CD4-positive, alpha-beta T cell (primary cell): Measurements from ENCODE around the gene GALNT12. TPM values are rescaled to one million over a fixed set of nuclear protein-coding genes. Genes with fewer than 3 reads are reported as not detected.

Source experiments
- ATAC-seq: fragments of 200-7000 bp; cut with Tn5 transposase; one replicate; pipeline ENCODE4 v1.10.0; 2022; ENCODE audit warnings: mild to moderate bottlenecking; ENCODE audit not compliant: poor library complexity
- CTCF ChIA-PET: fragments of 350-600 bp; sonication (Branson Sonifier 250); formaldehyde crosslinking; loops from one replicate; lab custom pipeline; 2021; ENCODE audit warnings: antibody characterized with exemption, inconsistent platforms; lab: Charles Lee
- POLR2A ChIA-PET: fragments of 350-600 bp; sonication (Branson Sonifier 250); formaldehyde crosslinking; loops from one replicate; lab custom pipeline; 2021; ENCODE audit warnings: antibody characterized with exemption, inconsistent platforms; lab: Charles Lee
- DNase-seq, 14 experiments: peaks; one replicate each; pipeline ENCODE4 v3.0.0-alpha.2; 2013 to 2020; ENCODE audit warnings: mixed read lengths in 2 of 14
- H3K27ac ChIP-seq, 2 donors: one replicate each; pipeline versions ENCODE4 v1.5.1 to v1.7.0; 2013; ENCODE audit warnings: low read length in 2 of 2, low read depth in 1 of 2, mild to moderate bottlenecking in 1 of 2
- H3K27me3 ChIP-seq, 2 experiments: 1 replicate in 1 of 2; 2 replicates in 1 of 2; pipeline versions ENCODE4 v1.6.1 to v1.7.0; 2013; ENCODE audit warnings: low read length in 2 of 2, control low read depth in 1 of 2, mild to moderate bottlenecking in 1 of 2, moderate library complexity in 1 of 2; ENCODE audit not compliant: insufficient read depth in 2 of 2, control insufficient read depth in 1 of 2
- H3K36me3 ChIP-seq: one replicate; pipeline ENCODE4 v1.6.1; 2013; ENCODE audit warnings: low read length, control low read depth; ENCODE audit not compliant: insufficient read depth
- H3K4me1 ChIP-seq: one replicate; pipeline ENCODE4 v1.6.1; 2013; ENCODE audit warnings: low read length, control low read depth; ENCODE audit not compliant: insufficient read depth
- H3K4me3 ChIP-seq: one replicate; pipeline ENCODE4 v1.5.1; 2013; ENCODE audit warnings: mild to moderate bottlenecking, low read length, moderate library complexity
- H3K9me3 ChIP-seq, 2 experiments: 1 replicate in 1 of 2; 2 replicates in 1 of 2; pipeline versions ENCODE4 v1.6.1 to v1.7.0; 2013; ENCODE audit warnings: low read length in 2 of 2, mild to moderate bottlenecking in 2 of 2, control low read depth in 1 of 2, moderate library complexity in 1 of 2; ENCODE audit not compliant: control insufficient read depth in 1 of 2, insufficient read depth in 1 of 2
- H3K27ac Mint-ChIP-seq: one replicate; pipeline ENCODE4 v1.8.0; 2020; ENCODE audit warnings: mixed read lengths
- H3K27me3 Mint-ChIP-seq: one replicate; pipeline ENCODE4 v1.8.0; 2021; ENCODE audit warnings: mixed read lengths
- H3K36me3 Mint-ChIP-seq: one replicate; pipeline ENCODE4 v1.8.0; 2021; ENCODE audit warnings: low read depth, mixed read lengths
- H3K4me1 Mint-ChIP-seq: one replicate; pipeline ENCODE4 v1.8.0; 2021; ENCODE audit warnings: low read depth, mixed read lengths
- H3K4me3 Mint-ChIP-seq: one replicate; pipeline ENCODE4 v1.8.0; 2020; ENCODE audit warnings: mild to moderate bottlenecking, mixed read lengths
- H3K9me3 Mint-ChIP-seq: one replicate; pipeline ENCODE4 v1.8.0; 2020; ENCODE audit warnings: mixed read lengths
- CTCF ChIP-seq: fragments of 200-600 bp; IDR thresholded peaks from one replicate; pipeline ENCODE4 v1.8.0; 2022; ENCODE audit warnings: antibody characterized with exemption, mild to moderate bottlenecking
- intact Hi-C, 2 experiments: fragments of 100-400 bp; cut with DNase I in 1 of 2; cut with micrococcal nuclease in 1 of 2; formaldehyde crosslinking; loops; one replicate each; pipeline versions ENCODE4 v1.15.1 to v1.9.0; 2023 to 2025; cut with DNase I, micrococcal nuclease
- total RNA-seq, 174 experiments: library from RNA in 2 of 174; stranded (reverse) in 2 of 174; gene quantifications; one replicate each; pipeline ENCODE4 v1.2.3 and lab custom pipeline; 2021 to 2026

The GALNT12 gene
- total RNA-seq, 2 experiments from 2014 or later: 8.7 to 11.5 TPM

DNA sequence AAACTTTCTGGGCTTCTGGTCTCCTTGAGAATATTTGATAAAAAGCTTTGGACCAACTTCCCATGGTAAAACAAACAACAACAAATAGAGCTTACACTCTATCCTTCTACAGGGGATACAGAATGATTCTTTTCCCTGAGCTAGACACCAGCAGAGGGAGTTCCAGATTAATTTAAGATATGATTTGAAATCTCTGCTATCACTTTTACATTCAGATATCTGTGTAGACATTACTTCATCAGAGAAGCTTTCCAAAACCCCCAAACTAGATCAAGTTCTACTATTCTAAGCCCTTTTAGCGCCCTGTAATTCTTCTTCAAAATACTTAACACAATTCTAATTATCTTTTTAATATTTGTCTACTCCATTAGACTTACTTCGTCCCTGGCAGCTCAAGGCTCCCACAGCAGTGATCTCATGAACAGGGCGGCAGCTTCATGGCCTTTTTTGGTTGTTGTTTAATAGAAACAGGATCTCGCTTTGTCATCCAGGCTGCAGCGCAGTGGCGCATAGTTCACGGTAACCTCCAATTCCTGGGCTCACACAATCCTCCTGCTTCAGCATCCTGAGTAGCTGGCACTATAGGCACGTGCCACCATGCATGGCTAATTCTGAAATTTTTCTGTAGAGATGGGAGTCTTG lies 955 bp upstream of the GALNT12 start:
- Histone ChIP-seq H3K9me3 (no peaks in the 10 kb centered on the region), H3K4me3 (no peak overlapping the region), H3K27me3 (peaks cover 4 to 9% of the 10 kb centered on the region in 2 experiments), H3K36me3 (no peaks in the 10 kb centered on the region), H3K4me1 (peaks cover 20% of the 10 kb centered on the region), H3K27ac (no peak overlapping the region)
- H3K9me3 Mint-ChIP-seq: no peaks in the 10 kb centered on the region
- ATAC-seq: no peak
- DNase-seq: no peak
- intact Hi-C loops: loop anchor here in 1 of 2 experiments (1.0 to 10.0 kb wide), 6 partner anchors 8 to 1298 kb away; partner anchors contain the start of genes NCBP1, STX17 and TSTD2
- H3K4me3 Mint-ChIP-seq: peak overlapping the region; percentile 94
- H3K27me3 Mint-ChIP-seq: peaks cover 8% of the 10 kb centered on the region
- ChIA-PET CTCF (interaction anchor here (1.1 kb wide), 2 partner anchors 9 to 10 kb away, joined by 3 read pairs; no protein-coding TSS in a partner anchor), POLR2A (interaction anchor here (2.3 to 5.4 kb wide), 2 partner anchors 10 to 551 kb away, joined by 9 to 15 read pairs; partner anchors contain the start of genes ANKS6 and TBC1D2)
- peak overlapping the region; percentile 39 for H3K27ac Mint-ChIP-seq
- TF ChIP-seq CTCF: no peak
- H3K4me1 Mint-ChIP-seq: peaks cover 27% of the 10 kb centered on the region
- no peaks in the 10 kb centered on the region for H3K36me3 Mint-ChIP-seq

DNA sequence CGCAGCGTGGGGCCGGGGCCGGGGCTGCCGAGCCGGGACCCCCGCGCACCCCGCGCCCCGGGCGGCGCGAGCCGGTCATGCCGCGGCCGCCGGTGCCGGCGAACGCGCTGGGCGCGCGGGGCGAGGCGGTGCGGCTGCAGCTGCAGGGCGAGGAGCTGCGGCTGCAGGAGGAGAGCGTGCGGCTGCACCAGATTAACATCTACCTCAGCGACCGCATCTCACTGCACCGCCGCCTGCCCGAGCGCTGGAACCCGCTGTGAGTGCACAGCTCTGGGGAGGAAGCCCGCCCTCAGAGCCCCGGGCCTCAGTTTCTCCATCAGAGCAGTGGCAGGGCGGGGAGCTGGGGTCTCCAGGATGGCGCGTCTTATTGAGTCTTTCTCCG lies 335 bp downstream of the GALNT12 start:
- CTCF ChIA-PET: no interaction called here
- POLR2A ChIA-PET: interaction anchor here (1.3 to 5.4 kb wide), 3 partner anchors 11 to 1174 kb away, joined by 7 to 15 read pairs (median 9); partner anchors contain the start of genes ANKS6, NCBP1, TBC1D2 and TSTD2
- no peak overlapping the region for H3K27ac Mint-ChIP-seq
- intact Hi-C loops: loop anchor here in 1 of 2 experiments (1.0 to 10.0 kb wide), 6 partner anchors 10 to 1297 kb away; partner anchors contain the start of genes NCBP1, STX17 and TSTD2
- Histone ChIP-seq H3K9me3 (no peaks in the 10 kb centered on the region), H3K27ac (no peak overlapping the region), H3K4me3 (peak overlapping the region; percentile 77), H3K27me3 (peaks cover 1 to 5% of the 10 kb centered on the region in 2 experiments), H3K36me3 (no peaks in the 10 kb centered on the region), H3K4me1 (peaks cover 20% of the 10 kb centered on the region)
- H3K27me3 Mint-ChIP-seq: peaks cover 8% of the 10 kb centered on the region
- peak; percentile 43 for ATAC-seq
- TF ChIP-seq CTCF: no peak
- peaks cover 27% of the 10 kb centered on the region for H3K4me1 Mint-ChIP-seq
- no peaks in the 10 kb centered on the region for H3K9me3 Mint-ChIP-seq
- H3K36me3 Mint-ChIP-seq: no peaks in the 10 kb centered on the region
- peak in 6 of 14 experiments; percentile 15 to 62 (median 42) for DNase-seq
- H3K4me3 Mint-ChIP-seq: peak overlapping the region; percentile 88

GRCh38 chr9:98808411-98808815 lies 943 bp downstream of the GALNT12 start:
- Histone ChIP-seq H3K9me3 (no peaks in the 10 kb centered on the region), H3K27me3 (peaks cover 0 to 5% of the 10 kb centered on the region in 2 experiments), H3K4me3 (peak overlapping the region; percentile 77), H3K27ac (no peak overlapping the region), H3K36me3 (no peaks in the 10 kb centered on the region), H3K4me1 (peaks cover 20% of the 10 kb centered on the region)
- Mint-ChIP-seq H3K9me3 (no peaks in the 10 kb centered on the region), H3K27me3 (peaks cover 6% of the 10 kb centered on the region), H3K4me1 (peaks cover 27% of the 10 kb centered on the region), H3K27ac (no peak overlapping the region), H3K36me3 (no peaks in the 10 kb centered on the region), H3K4me3 (peak overlapping the region; percentile 88)
- TF ChIP-seq CTCF: no peak
- DNase-seq (no peak), ATAC-seq (no peak)
- POLR2A ChIA-PET: interaction anchor here (0.6 to 5.4 kb wide), 4 partner anchors 8 to 1175 kb away, joined by 4 to 15 read pairs (median 8); partner anchors contain the start of genes ANKS6, NCBP1, TBC1D2 and TSTD2
- intact Hi-C loops: loop anchor here in 1 of 2 experiments (10.0 kb wide), 5 partner anchors 336 to 1296 kb away; partner anchors contain the start of genes NCBP1, STX17 and TSTD2
- CTCF ChIA-PET: no interaction called here
